GM21737 (cell line): ENCODE measurements around the gene ATG14.
"Not testable (repeated sequence)": the region's sequence is repeated elsewhere in the genome, so short reads cannot be mapped to it uniquely, and the experiment has no call there.

Source experiments
- ATAC-seq: cut with Tn5 transposase; IDR thresholded peaks from one replicate; pipeline ENCODE4 v1.9.1; 2021; ENCODE audit warnings: mild to moderate bottlenecking, moderate library complexity; ENCODE audit not compliant: unreplicated experiment

ATG14 gene

GRCh38 chr14:55388160-55388559, 23.5 kb downstream of the ATG14 start:
- ATAC-seq: no peak

DNA sequence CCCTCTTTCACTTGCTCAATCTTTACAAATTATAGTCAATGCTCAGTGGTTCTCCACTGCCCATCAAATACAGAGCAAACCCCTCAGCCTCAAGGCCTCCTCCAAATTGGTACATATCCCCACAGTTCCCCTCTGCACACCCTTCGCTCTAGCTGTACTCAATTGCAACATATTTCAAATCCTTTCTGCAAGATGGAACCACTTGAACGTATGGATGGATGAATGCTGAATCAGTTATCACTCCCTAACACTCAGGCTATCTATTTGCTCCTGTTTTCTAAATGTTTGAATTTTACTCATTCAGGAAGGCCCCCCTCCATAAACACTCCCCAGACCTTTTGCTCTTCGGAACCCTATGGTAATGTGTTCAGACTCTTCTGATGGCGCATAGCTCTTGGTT, 24.5 kb downstream of the ATG14 start:
- ATAC-seq: no peak

GRCh38 chr14:55386037-55386808, 25.4 kb downstream of the ATG14 start:
- ATAC-seq: no peak

GRCh38 chr14:55384536-55384935, 27.1 kb downstream of the ATG14 start:
- ATAC-seq: no peak

GRCh38 chr14:55383541-55384140, 28.0 kb downstream of the ATG14 start:
- no peak for ATAC-seq

- not testable (repeated sequence) for ATAC-seq
Measured at GRCh38 chr14:55383056-55383466, 28.6 kb downstream of the ATG14 start.

- no peak for ATAC-seq
Measured at GRCh38 chr14:55382483-55382882, 29.1 kb downstream of the ATG14 start.

- no peak for ATAC-seq
Measured at GRCh38 chr14:55381561-55381960, 30.1 kb downstream of the ATG14 start.

GRCh38 chr14:55381040-55381439, 30.6 kb downstream of the ATG14 start:
- ATAC-seq: no peak

GRCh38 chr14:55377236-55377635, 34.4 kb downstream of the ATG14 start:
- ATAC-seq: no peak

- ATAC-seq: no peak
Measured at GRCh38 chr14:55374771-55375170, 36.9 kb downstream of the ATG14 start.

- no peak for ATAC-seq
Measured at GRCh38 chr14:55373784-55374705, 37.6 kb downstream of the ATG14 start.

DNA sequence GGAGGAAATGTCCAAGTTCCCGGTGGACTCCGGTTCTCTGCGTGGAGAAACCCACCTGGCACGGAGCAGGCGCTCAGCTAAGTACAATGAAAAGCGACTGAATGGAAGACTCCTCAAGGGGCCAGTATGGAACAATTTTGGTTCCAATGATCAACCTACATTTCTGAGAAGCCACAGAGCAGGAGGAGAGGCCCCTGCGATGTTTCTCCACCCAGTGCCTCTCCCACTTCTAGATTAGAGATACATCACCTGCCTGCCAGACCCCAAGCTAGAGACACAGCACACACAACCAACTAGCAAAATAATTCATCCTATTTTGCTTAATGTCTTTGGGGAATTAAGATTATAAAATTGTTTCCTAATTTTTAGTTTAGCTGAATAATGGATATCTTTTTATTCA, 38.8 kb downstream of the ATG14 start:
- no peak for ATAC-seq

DNA sequence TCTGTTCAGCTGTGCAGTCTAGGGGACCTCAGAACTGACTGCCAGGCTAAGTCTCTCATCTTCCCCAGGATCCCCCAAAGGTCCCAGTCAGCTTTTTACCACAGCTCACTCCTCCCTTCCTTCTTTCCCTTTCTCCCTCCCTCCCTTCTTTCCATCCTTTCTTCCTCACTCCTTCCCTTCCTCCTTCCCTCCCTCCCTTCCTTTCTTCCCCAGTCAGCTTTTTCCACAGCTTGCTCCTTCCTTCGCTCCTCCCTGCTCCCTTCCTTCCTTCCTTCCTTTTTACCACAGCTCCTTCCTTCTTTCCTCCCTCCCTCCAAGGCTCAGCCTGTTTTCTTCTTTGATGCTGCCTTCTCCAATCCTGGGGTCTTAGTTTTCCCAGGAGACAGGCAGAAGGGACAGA, 39.2 kb downstream of the ATG14 start:
- no peak for ATAC-seq

DNA sequence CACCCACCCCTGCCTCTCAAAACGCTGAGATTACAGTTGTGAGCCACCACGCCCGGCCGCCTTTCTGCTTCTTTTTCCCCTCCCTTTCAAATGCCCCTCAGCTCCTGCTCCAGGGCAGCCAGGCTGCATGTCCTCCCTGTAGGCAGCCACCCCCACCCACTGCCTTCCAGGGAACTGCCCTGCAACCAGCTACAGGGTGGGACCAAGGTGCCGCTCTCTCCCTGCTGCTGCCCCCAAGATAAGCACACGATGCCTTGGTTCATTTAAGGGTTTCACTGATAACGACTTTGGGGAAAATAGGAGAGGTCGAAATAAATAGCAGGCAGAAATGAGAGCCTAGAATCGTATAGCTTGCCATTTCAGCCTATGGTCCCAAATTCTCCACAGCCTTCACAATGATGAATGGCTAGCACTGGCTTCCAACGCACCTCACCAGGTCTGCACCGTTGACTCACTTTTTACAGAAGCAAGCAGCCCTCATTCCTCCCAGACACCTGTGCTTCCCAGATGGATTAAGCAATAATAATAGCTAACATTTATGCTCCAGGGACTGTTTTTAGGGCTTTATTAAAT, 40.7 kb downstream of the ATG14 start:
- no peak for ATAC-seq

DNA sequence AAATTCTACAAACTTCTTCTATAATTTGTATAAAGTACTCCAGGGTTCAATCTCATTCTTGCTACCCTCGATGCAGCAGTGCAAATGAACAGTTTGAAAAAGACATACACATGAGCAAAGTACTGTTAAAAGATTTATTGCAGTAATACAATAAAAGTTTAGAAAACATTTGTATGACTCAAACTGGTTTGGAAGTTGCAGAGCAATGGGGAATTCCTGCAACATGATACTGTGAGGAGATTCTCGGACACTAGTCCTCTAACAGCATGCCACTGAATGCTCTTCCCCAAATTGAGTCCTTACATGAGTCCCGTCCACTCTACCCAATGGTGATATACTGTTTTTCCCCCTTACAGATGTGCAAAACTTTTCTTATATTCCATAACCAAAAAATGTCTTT, 45.4 kb downstream of the ATG14 start:
- ATAC-seq: no peak

DNA sequence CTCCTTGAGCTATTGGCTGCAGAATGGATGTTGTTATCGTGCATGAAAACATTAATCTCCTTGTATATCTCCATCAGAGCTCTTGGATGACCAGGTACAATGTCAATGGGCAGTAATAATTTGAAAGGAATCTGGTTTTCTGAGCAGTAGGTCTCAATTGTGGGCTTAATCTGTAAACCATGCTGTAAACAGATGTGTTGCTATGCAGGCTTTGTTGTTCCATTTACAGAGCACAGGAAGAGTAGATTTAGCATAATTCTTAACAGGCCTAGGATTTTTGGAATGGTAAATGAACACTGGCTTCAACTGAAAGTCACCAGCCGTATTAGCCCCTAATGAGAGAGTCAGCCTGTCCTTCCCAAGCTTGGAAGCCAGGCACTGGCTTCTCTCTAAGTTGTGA, 50.4 kb downstream of the ATG14 start:
- ATAC-seq: no peak

DNA sequence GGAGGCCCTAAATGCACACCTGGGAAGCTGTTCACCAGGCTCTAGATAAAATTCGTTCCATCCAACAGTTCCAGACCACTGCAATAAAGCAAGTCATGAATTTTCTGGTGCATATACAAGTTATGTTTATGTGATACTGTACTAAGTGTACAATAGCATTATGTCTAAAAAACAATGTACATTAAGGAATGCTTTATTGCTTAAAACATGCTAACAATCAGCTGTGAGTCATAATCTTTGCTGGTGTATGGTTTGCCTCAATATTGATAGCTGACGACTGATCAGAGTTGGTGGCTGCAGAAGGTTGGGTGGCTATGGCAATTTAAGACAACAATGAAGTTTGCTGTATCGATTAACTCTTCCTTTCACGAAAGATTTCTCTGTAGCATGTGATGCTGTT, 52.3 kb downstream of the ATG14 start:
- no peak for ATAC-seq

- no peak for ATAC-seq
Measured at GRCh38 chr14:55356913-55357312, 54.7 kb downstream of the ATG14 start.

DNA sequence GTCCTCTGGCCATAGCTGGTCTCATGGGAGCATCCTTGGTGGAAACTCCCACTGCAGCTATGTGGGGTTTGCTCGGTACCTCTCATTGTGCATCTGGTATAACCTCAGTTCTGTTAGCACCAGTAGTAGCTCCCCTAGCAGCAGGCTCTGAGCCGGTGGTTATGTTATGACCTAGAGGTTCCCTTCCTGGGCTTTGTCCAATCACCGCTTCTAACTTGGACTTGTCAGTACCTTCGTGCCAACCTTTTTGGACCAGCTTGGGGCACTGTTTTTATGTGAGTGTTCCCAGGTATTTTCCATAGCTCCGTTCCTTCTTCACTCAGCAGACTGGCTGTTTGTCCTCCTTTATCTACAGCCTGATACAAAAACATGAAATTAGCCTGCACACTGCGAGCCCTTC, 55.7 kb downstream of the ATG14 start:
- no peak for ATAC-seq

GRCh38 chr14:55354500-55354899, 57.1 kb downstream of the ATG14 start:
- no peak for ATAC-seq
